PC-3 (cell line): ENCODE measurements around the gene BICRA. TPM values are rescaled to one million over a fixed set of nuclear protein-coding genes. Genes with fewer than 3 reads are reported as not detected.

Source experiments
- ATAC-seq: fragments of 200-7000 bp; cut with Tn5 transposase; 2 replicates; pipeline ENCODE4 v1.9.1; 2020; ENCODE audit warnings: mild to moderate bottlenecking, moderate library complexity
- BruUV-seq: library from RNA; stranded (reverse); fragments of 400-500 nt; replicated peaks from 2 replicates; lab custom pipeline; 2021; lab: Mats Ljungman, UMichigan
- CTCF ChIA-PET: fragments of 300-600 bp; sonication (Branson Sonifier 250); formaldehyde crosslinking; loops from one replicate; lab custom pipeline; 2022; ENCODE audit warnings: antibody characterized with exemption; lab: Charles Lee
- POLR2A ChIA-PET: fragments of 300-600 bp; sonication (Branson Sonifier 250); formaldehyde crosslinking; loops from one replicate; lab custom pipeline; 2022; ENCODE audit warnings: antibody characterized with exemption; ENCODE audit not compliant: unreplicated experiment; lab: Charles Lee
- DNase-seq: peaks from one replicate; pipeline ENCODE4 v3.0.0-alpha.2; 2015
- H2AFZ ChIP-seq: fragments of 300-600 bp; sonication (generic); 2 replicates; pipeline ENCODE4 v1.6.0; 2016; ENCODE audit warnings: antibody characterized with exemption, low read length
- H3F3A ChIP-seq: fragments of 300-600 bp; sonication (generic); one replicate; pipeline ENCODE4 v1.6.0; 2017; ENCODE audit warnings: antibody characterized with exemption, low read length, control low read depth, mild to moderate bottlenecking; ENCODE audit not compliant: unreplicated experiment
- H3K27ac ChIP-seq: fragments of 300-600 bp; sonication (generic); 2 replicates; pipeline ENCODE4 v1.5.1; 2016; ENCODE audit warnings: mild to moderate bottlenecking, low read length
- H3K27me3 ChIP-seq: fragments of 300-600 bp; sonication (generic); 2 replicates; pipeline ENCODE4 v1.6.1; 2016; ENCODE audit warnings: low read length, mixed read lengths
- H3K36me3 ChIP-seq: fragments of 300-600 bp; sonication (generic); 2 replicates; pipeline ENCODE4 v1.6.1; 2016; ENCODE audit warnings: low read depth, mixed run types, low read length, mixed read lengths
- H3K4me1 ChIP-seq: fragments of 300-600 bp; sonication (generic); 2 replicates; pipeline ENCODE4 v1.5.1; 2016; ENCODE audit warnings: low read length; ENCODE audit not compliant: insufficient read depth
- H3K4me2 ChIP-seq: fragments of 300-600 bp; sonication (generic); 2 replicates; pipeline ENCODE4 v1.6.0; 2016; ENCODE audit warnings: low read length
- H3K4me3 ChIP-seq: fragments of 300-600 bp; sonication (generic); 2 replicates; pipeline ENCODE4 v1.5.1; 2016; ENCODE audit warnings: mild to moderate bottlenecking, low read length, mixed read lengths
- H3K79me2 ChIP-seq: fragments of 300-600 bp; sonication (generic); 2 replicates; pipeline ENCODE4 v1.6.1; 2017; ENCODE audit warnings: low read length, mixed read lengths
- H3K9ac ChIP-seq: fragments of 300-600 bp; sonication (generic); 2 replicates; pipeline ENCODE4 v1.6.0; 2016; ENCODE audit warnings: mild to moderate bottlenecking, low read length
- H3K9me2 ChIP-seq: fragments of 300-600 bp; sonication (generic); replicated peaks from 2 replicates; pipeline ENCODE4 v1.6.1; 2016; ENCODE audit warnings: mixed run types, low read length, mixed read lengths
- H3K9me3 ChIP-seq: fragments of 300-600 bp; sonication (generic); 2 replicates; pipeline ENCODE4 v1.6.1; 2016; ENCODE audit warnings: low read length, mixed read lengths
- H4K20me1 ChIP-seq: fragments of 300-600 bp; sonication (generic); 2 replicates; pipeline ENCODE4 v1.6.1; 2016; ENCODE audit warnings: low read length, mixed read lengths
- CTCF ChIP-seq: fragments of 300-600 bp; sonication (generic); conservative IDR thresholded peaks from 2 replicates; pipeline ENCODE4 v1.5.1; 2017; ENCODE audit warnings: antibody characterized with exemption, low read depth, mild to moderate bottlenecking, low read length
- EZH2 ChIP-seq: fragments of 300-600 bp; sonication (generic); IDR thresholded peaks from one replicate; pipeline ENCODE4 v1.6.1; 2017; ENCODE audit warnings: antibody characterized with exemption, mild to moderate bottlenecking, low read length; ENCODE audit not compliant: unreplicated experiment
- EZH2phosphoT487 ChIP-seq: fragments of 300-600 bp; sonication (generic); IDR thresholded peaks from 2 replicates; pipeline ENCODE4 v1.6.1; 2018; ENCODE audit warnings: mild to moderate bottlenecking, antibody characterized with exemption, low read length, borderline replicate concordance
- intact Hi-C: fragments of 100-400 bp; cut with micrococcal nuclease; formaldehyde crosslinking; loops from 2 replicates; pipeline ENCODE4 v1.9.0; 2023
- total RNA-seq: library from RNA; depleted of rRNA; stranded (reverse); fragments of >200 nt; gene quantifications from 2 replicates; pipeline ENCODE4 v1.2.3, GENCODE V29; 2014

The BICRA gene
- total RNA-seq, 1 experiment from 2014 or later: 1.2 TPM

GRCh38 chr19:47613165-47614020 is 4.5 kb downstream of the BICRA start:
- Histone ChIP-seq H3F3A (no peaks in the 10 kb centered on the region), H3K27me3 (no peaks in the 10 kb centered on the region), H3K9me2 (no peaks in the 10 kb centered on the region), H3K4me3 (no peak overlapping the region), H3K9me3 (no peaks in the 10 kb centered on the region), H3K36me3 (no peaks in the 10 kb centered on the region), H4K20me1 (peaks cover 7% of the 10 kb centered on the region; the same call in 1 of the 2 replicates), H3K79me2 (peaks cover 90% of the 10 kb centered on the region), H2AFZ (no peak overlapping the region), H3K9ac (no peak overlapping the region), H3K27ac (no peak overlapping the region), H3K4me2 (no peak overlapping the region), H3K4me1 (peaks cover 8% of the 10 kb centered on the region; the same call in 1 of the 2 replicates)
- DNase-seq: no peak
- no peak for ATAC-seq
- intact Hi-C loops: no loop called here
- ChIA-PET CTCF (no interaction called here), POLR2A (no interaction called here)
- TF ChIP-seq CTCF (no peak), EZH2phosphoT487 (no peak), EZH2 (no peak)
- no TSS peak for BruUV-seq

DNA sequence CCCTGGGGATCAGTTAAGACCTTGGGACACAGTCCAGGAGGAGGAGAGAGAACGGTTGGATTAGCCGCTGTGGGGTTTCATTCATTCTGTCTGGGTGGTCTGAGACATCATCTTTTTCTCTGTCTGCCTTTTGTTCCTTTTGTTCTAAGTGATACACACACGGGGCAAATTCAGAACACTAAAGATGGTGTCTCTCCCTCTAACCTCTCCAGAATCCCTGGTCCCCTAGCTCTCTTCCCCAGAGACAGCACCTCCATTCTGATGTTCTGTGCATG is 5.0 kb downstream of the BICRA start:
- Histone ChIP-seq H3K4me3 (no peak overlapping the region), H3K36me3 (no peaks in the 10 kb centered on the region), H3K27me3 (no peaks in the 10 kb centered on the region), H3K4me2 (no peak overlapping the region), H3K4me1 (peaks cover 8% of the 10 kb centered on the region; the same call in 1 of the 2 replicates), H3K9ac (no peak overlapping the region), H4K20me1 (peaks cover 7% of the 10 kb centered on the region; the same call in 1 of the 2 replicates), H2AFZ (no peak overlapping the region), H3K27ac (no peak overlapping the region), H3K9me2 (no peaks in the 10 kb centered on the region), H3K79me2 (peaks cover 95% of the 10 kb centered on the region), H3K9me3 (no peaks in the 10 kb centered on the region), H3F3A (no peaks in the 10 kb centered on the region)
- CTCF ChIA-PET: no interaction called here
- intact Hi-C loops: no loop called here
- POLR2A ChIA-PET: no interaction called here
- TF ChIP-seq CTCF (no peak), EZH2phosphoT487 (no peak), EZH2 (no peak)
- no TSS peak for BruUV-seq
- ATAC-seq (no peak), DNase-seq (no peak)

- no peak overlapping the region for H3K4me3 ChIP-seq
- H3K79me2 ChIP-seq: peaks cover 93% of the 10 kb centered on the region
- DNase-seq (no peak), ATAC-seq (no peak)
- no peak overlapping the region for H3K27ac ChIP-seq
- peaks cover 7% of the 10 kb centered on the region; the same call in 1 of the 2 replicates for H4K20me1 ChIP-seq
- no peak for TF ChIP-seq CTCF
- no peak for TF ChIP-seq EZH2phosphoT487
- no peak for TF ChIP-seq EZH2
- peaks cover 8% of the 10 kb centered on the region; the same call in 1 of the 2 replicates for H3K4me1 ChIP-seq
- intact Hi-C loops: no loop called here
- no peak overlapping the region for H3K4me2 ChIP-seq
- POLR2A ChIA-PET: no interaction called here
- H3K36me3 ChIP-seq: no peaks in the 10 kb centered on the region
- no peak overlapping the region for H2AFZ ChIP-seq
- H3K27me3 ChIP-seq: no peaks in the 10 kb centered on the region
- no TSS peak for BruUV-seq
- H3F3A ChIP-seq: no peaks in the 10 kb centered on the region
- no peak overlapping the region for H3K9ac ChIP-seq
- H3K9me2 ChIP-seq: no peaks in the 10 kb centered on the region
- no peaks in the 10 kb centered on the region for H3K9me3 ChIP-seq
- CTCF ChIA-PET: no interaction called here
Measured at GRCh38 chr19:47614559-47614958, 5.6 kb downstream of the BICRA start.
